Neuron (in vitro differentiated cells): Measurements from ENCODE around the gene UVRAG.

ENCODE experiments used
- H2AFZ ChIP-seq: one replicate; pipeline ENCODE4 v1.6.1; 2013; ENCODE audit warnings: low read depth, mild to moderate bottlenecking, inconsistent platforms, low read length, moderate library complexity
- H3K27me3 ChIP-seq: one replicate; pipeline ENCODE4 v1.6.1; 2013; ENCODE audit warnings: low read length; ENCODE audit not compliant: insufficient read depth
- H3K36me3 ChIP-seq: one replicate; pipeline ENCODE4 v1.6.1; 2013; ENCODE audit warnings: low read length; ENCODE audit not compliant: insufficient read depth
- H3K4me1 ChIP-seq: one replicate; pipeline ENCODE4 v1.6.1; 2013; ENCODE audit warnings: low read length; ENCODE audit not compliant: insufficient read depth
- H3K4me3 ChIP-seq: 2 replicates; pipeline ENCODE4 v1.5.1; 2013; ENCODE audit warnings: mild to moderate bottlenecking, low read length, moderate library complexity
- H3K9me3 ChIP-seq: one replicate; pipeline ENCODE4 v1.6.1; 2013; ENCODE audit warnings: low read length

UVRAG gene

GRCh38 chr11:75790986-75791385 is 24.0 kb upstream of the UVRAG start:
- Histone ChIP-seq H3K4me1 (no peaks in the 10 kb centered on the region), H3K4me3 (no peak overlapping the region), H3K27me3 (peaks cover 20% of the 10 kb centered on the region), H3K9me3 (no peaks in the 10 kb centered on the region), H3K36me3 (no peaks in the 10 kb centered on the region), H2AFZ (no peak overlapping the region)

GRCh38 chr11:75792127-75792731 is 22.8 kb upstream of the UVRAG start:
- Histone ChIP-seq H3K27me3 (peaks cover 18% of the 10 kb centered on the region), H3K4me3 (no peak overlapping the region), H2AFZ (no peak overlapping the region), H3K36me3 (no peaks in the 10 kb centered on the region), H3K4me1 (no peaks in the 10 kb centered on the region), H3K9me3 (no peaks in the 10 kb centered on the region)

- peaks cover 13% of the 10 kb centered on the region for H3K27me3 ChIP-seq
- no peaks in the 10 kb centered on the region for H3K36me3 ChIP-seq
- no peaks in the 10 kb centered on the region for H3K4me1 ChIP-seq
- H3K4me3 ChIP-seq: no peak overlapping the region
- H3K9me3 ChIP-seq: no peaks in the 10 kb centered on the region
- H2AFZ ChIP-seq: no peak overlapping the region
Observed at GRCh38 chr11:75792997-75793800, 21.8 kb upstream of the UVRAG start.

GRCh38 chr11:75793966-75794365 is 21.0 kb upstream of the UVRAG start:
- no peak overlapping the region for H2AFZ ChIP-seq
- H3K27me3 ChIP-seq: peaks cover 13% of the 10 kb centered on the region
- H3K9me3 ChIP-seq: no peaks in the 10 kb centered on the region
- no peaks in the 10 kb centered on the region for H3K36me3 ChIP-seq
- no peak overlapping the region for H3K4me3 ChIP-seq
- H3K4me1 ChIP-seq: no peaks in the 10 kb centered on the region

GRCh38 chr11:75795276-75796090 is 19.5 kb upstream of the UVRAG start:
- Histone ChIP-seq H3K27me3 (peaks cover 13% of the 10 kb centered on the region), H3K36me3 (no peaks in the 10 kb centered on the region), H3K9me3 (no peaks in the 10 kb centered on the region), H3K4me1 (no peaks in the 10 kb centered on the region), H2AFZ (no peak overlapping the region), H3K4me3 (no peak overlapping the region)

GRCh38 chr11:75796091-75796435 is 18.9 kb upstream of the UVRAG start:
- Histone ChIP-seq H3K27me3 (peaks cover 13% of the 10 kb centered on the region), H3K36me3 (no peaks in the 10 kb centered on the region), H3K4me1 (no peaks in the 10 kb centered on the region), H3K4me3 (no peak overlapping the region), H2AFZ (no peak overlapping the region), H3K9me3 (no peaks in the 10 kb centered on the region)

GRCh38 chr11:75797116-75797515 is 17.9 kb upstream of the UVRAG start:
- no peaks in the 10 kb centered on the region for H3K4me1 ChIP-seq
- no peak overlapping the region for H3K4me3 ChIP-seq
- peaks cover 13% of the 10 kb centered on the region for H3K27me3 ChIP-seq
- H3K36me3 ChIP-seq: no peaks in the 10 kb centered on the region
- no peaks in the 10 kb centered on the region for H3K9me3 ChIP-seq
- no peak overlapping the region for H2AFZ ChIP-seq

GRCh38 chr11:75797792-75798191 is 17.2 kb upstream of the UVRAG start:
- Histone ChIP-seq H3K9me3 (no peaks in the 10 kb centered on the region), H2AFZ (no peak overlapping the region), H3K4me1 (no peaks in the 10 kb centered on the region), H3K4me3 (no peak overlapping the region), H3K36me3 (no peaks in the 10 kb centered on the region), H3K27me3 (peaks cover 13% of the 10 kb centered on the region)

GRCh38 chr11:75800136-75800675 is 14.8 kb upstream of the UVRAG start:
- Histone ChIP-seq H3K27me3 (no peaks in the 10 kb centered on the region), H3K36me3 (no peaks in the 10 kb centered on the region)

GRCh38 chr11:75800728-75801361 is 14.2 kb upstream of the UVRAG start:
- Histone ChIP-seq H3K4me1 (no peaks in the 10 kb centered on the region), H3K9me3 (no peaks in the 10 kb centered on the region), H3K36me3 (no peaks in the 10 kb centered on the region), H2AFZ (no peak overlapping the region), H3K4me3 (no peak overlapping the region), H3K27me3 (no peaks in the 10 kb centered on the region)

More at GRCh38 chr11:75800136-75800675, 14.8 kb upstream of the UVRAG start:
- Histone ChIP-seq H3K4me3 (no peak overlapping the region), H2AFZ (no peak overlapping the region), H3K9me3 (no peaks in the 10 kb centered on the region), H3K4me1 (no peaks in the 10 kb centered on the region)

GRCh38 chr11:75801362-75802020 is 13.5 kb upstream of the UVRAG start:
- H3K4me3 ChIP-seq: no peak overlapping the region
- H3K36me3 ChIP-seq: no peaks in the 10 kb centered on the region
- no peaks in the 10 kb centered on the region for H3K27me3 ChIP-seq
- H2AFZ ChIP-seq: no peak overlapping the region
- no peaks in the 10 kb centered on the region for H3K9me3 ChIP-seq
- H3K4me1 ChIP-seq: no peaks in the 10 kb centered on the region
